ENCODE measurements around the gene DYNC1I1.

DYNC1I1 gene

DNA sequence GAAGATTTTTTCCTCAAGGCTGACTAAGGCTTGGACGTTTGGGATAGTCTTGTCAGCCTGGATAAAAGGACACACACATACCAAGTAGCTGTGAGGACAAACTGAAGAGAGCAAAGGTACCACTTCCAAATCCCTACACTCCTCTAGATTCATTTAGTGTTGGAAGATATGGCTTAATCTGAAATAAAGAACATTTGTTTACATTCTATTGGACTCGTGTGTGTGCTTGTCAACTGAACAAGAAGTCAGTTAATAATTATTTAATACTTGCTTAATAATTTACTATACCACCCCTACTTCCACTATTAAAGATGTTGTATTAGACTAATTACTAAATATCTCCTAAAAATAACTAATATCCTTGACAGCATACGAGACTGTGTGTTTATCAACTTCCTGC, 23.3 kb upstream of the DYNC1I1 start:
- Histone ChIP-seq H3K9me2 (replicated peaks; ENCODE audit: insufficient read depth, low read length) (no peaks in the 10 kb centered on the region), H4K20me1 (ENCODE audit: low read depth, low read length) (no peaks in the 10 kb centered on the region), H3F3A (ENCODE audit: insufficient read depth) (no peaks in the 10 kb centered on the region), H3K27me3 (ENCODE audit: low read length) (no peaks in the 10 kb centered on the region), H3K9ac (ENCODE audit: low read length) (no peak overlapping the region), H3K9me3 (ENCODE audit: insufficient read depth, low read length) (no peaks in the 10 kb centered on the region), H3K79me2 (ENCODE audit: insufficient read depth, low read length) (no peaks in the 10 kb centered on the region), H3K27ac (ENCODE audit: low read depth, low read length) (no peak overlapping the region), H3K4me2 (ENCODE audit: low read depth, low read length, poor library complexity, severe bottlenecking) (no peak overlapping the region), H2AFZ (ENCODE audit: low read depth, low read length, severe bottlenecking) (no peak overlapping the region), H3K4me3 (ENCODE audit: insufficient read depth, low read length, poor library complexity, severe bottlenecking) (no peak overlapping the region), H3K36me3 (ENCODE audit: low read length) (no peaks in the 10 kb centered on the region)
- no peak for TF ChIP-seq EZH2phosphoT487 (conservative IDR thresholded peaks at IDR 0.05; ENCODE audit: low read length)
- TF ChIP-seq, protein P1, sequence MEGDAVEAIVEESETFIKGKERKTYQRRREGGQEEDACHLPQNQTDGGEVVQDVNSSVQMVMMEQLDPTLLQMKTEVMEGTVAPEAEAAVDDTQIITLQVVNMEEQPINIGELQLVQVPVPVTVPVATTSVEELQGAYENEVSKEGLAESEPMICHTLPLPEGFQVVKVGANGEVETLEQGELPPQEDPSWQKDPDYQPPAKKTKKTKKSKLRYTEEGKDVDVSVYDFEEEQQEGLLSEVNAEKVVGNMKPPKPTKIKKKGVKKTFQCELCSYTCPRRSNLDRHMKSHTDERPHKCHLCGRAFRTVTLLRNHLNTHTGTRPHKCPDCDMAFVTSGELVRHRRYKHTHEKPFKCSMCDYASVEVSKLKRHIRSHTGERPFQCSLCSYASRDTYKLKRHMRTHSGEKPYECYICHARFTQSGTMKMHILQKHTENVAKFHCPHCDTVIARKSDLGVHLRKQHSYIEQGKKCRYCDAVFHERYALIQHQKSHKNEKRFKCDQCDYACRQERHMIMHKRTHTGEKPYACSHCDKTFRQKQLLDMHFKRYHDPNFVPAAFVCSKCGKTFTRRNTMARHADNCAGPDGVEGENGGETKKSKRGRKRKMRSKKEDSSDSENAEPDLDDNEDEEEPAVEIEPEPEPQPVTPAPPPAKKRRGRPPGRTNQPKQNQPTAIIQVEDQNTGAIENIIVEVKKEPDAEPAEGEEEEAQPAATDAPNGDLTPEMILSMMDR (IDR thresholded peaks at IDR 0.05; ENCODE audit: insufficient read depth, low read length, poor library complexity, severe bottlenecking), result no peak

DNA sequence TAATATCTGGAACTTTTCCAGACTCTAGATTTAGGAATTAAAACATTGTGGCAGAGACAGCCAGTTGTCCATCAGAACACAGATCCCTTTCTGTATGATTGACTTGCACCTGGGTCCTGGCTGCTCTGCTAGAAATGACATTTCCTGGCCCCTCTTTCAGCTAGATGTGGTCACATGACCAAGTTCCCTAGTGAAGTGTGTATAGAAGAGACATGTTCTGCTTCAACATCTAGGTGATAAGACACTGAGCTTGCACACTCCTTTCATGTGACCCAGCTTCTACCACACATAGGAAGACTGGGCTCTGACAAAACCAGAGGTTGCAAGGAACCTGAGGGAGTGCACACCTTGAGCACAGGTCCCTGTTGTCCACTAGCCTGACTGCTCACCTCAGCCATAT, 22.8 kb upstream of the DYNC1I1 start:
- Histone ChIP-seq H4K20me1 (ENCODE audit: low read depth, low read length) (no peaks in the 10 kb centered on the region), H3K4me3 (ENCODE audit: insufficient read depth, low read length, poor library complexity, severe bottlenecking) (no peak overlapping the region), H3K4me2 (ENCODE audit: low read depth, low read length, poor library complexity, severe bottlenecking) (no peak overlapping the region), H3K27me3 (ENCODE audit: low read length) (no peaks in the 10 kb centered on the region), H3K36me3 (ENCODE audit: low read length) (no peaks in the 10 kb centered on the region), H3K27ac (ENCODE audit: low read depth, low read length) (no peak overlapping the region), H3K9me2 (replicated peaks; ENCODE audit: insufficient read depth, low read length) (no peaks in the 10 kb centered on the region), H3K79me2 (ENCODE audit: insufficient read depth, low read length) (no peaks in the 10 kb centered on the region), H2AFZ (ENCODE audit: low read depth, low read length, severe bottlenecking) (no peak overlapping the region), H3F3A (ENCODE audit: insufficient read depth) (no peaks in the 10 kb centered on the region), H3K9me3 (ENCODE audit: insufficient read depth, low read length) (no peaks in the 10 kb centered on the region), H3K9ac (ENCODE audit: low read length) (no peak overlapping the region)
- TF ChIP-seq, protein P1 (IDR thresholded peaks at IDR 0.05; ENCODE audit: insufficient read depth, low read length, poor library complexity, severe bottlenecking), result no peak
- no peak for TF ChIP-seq EZH2phosphoT487 (conservative IDR thresholded peaks at IDR 0.05; ENCODE audit: low read length)

DNA sequence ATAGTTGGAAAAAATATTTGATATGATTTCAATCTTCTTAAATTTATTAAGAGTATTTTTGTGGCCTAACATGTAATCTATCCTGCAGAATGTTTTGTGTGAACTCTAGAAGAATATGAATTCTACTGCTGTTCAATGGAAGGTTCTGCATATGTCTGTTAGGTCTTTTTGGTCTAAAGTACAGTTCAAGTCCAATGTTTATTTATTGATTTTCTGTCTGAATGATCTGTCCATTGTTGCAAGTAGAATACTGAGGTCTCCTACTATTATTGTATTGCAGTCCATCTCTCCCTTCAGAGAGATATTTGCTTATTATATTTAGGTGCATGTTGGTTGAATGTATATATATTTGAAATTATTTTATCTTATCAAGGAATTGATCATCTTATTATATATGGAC, 18.9 kb upstream of the DYNC1I1 start:
- Histone ChIP-seq H2AFZ (ENCODE audit: low read depth, low read length, severe bottlenecking) (no peak overlapping the region), H3K9me2 (replicated peaks; ENCODE audit: insufficient read depth, low read length) (no peaks in the 10 kb centered on the region), H3K79me2 (ENCODE audit: insufficient read depth, low read length) (no peaks in the 10 kb centered on the region), H4K20me1 (ENCODE audit: low read depth, low read length) (no peaks in the 10 kb centered on the region), H3F3A (ENCODE audit: insufficient read depth) (no peaks in the 10 kb centered on the region), H3K9ac (ENCODE audit: low read length) (no peak overlapping the region), H3K4me2 (ENCODE audit: low read depth, low read length, poor library complexity, severe bottlenecking) (no peak overlapping the region), H3K27me3 (ENCODE audit: low read length) (no peaks in the 10 kb centered on the region), H3K4me3 (ENCODE audit: insufficient read depth, low read length, poor library complexity, severe bottlenecking) (no peak overlapping the region), H3K36me3 (ENCODE audit: low read length) (no peaks in the 10 kb centered on the region), H3K9me3 (ENCODE audit: insufficient read depth, low read length) (no peaks in the 10 kb centered on the region), H3K27ac (ENCODE audit: low read depth, low read length) (no peak overlapping the region)
- no peak for TF ChIP-seq EZH2phosphoT487 (conservative IDR thresholded peaks at IDR 0.05; ENCODE audit: low read length)
- TF ChIP-seq, protein P1 (IDR thresholded peaks at IDR 0.05; ENCODE audit: insufficient read depth, low read length, poor library complexity, severe bottlenecking), result no peak
